HepG2 (cell line): ENCODE measurements around the gene COL13A1. TPM values are rescaled to one million over a fixed set of nuclear protein-coding genes. Genes with fewer than 3 reads are reported as not detected.
A peak's percentile ranks its signal among the peaks of the same experiment; 100 is the strongest.

Experiments used
- CREB1 ChIP-seq, 2 experiments: fragments of 450-650 bp in 1 of 2; IDR thresholded peaks; 2 replicates each; pipeline ENCODE4 v1.6.1; 2016 to 2017; ENCODE audit warnings: control low read depth in 1 of 2, mild to moderate bottlenecking in 1 of 2, missing compliant biosample characterization in 1 of 2, missing genetic modification characterization in 1 of 2
- ELF1 ChIP-seq: sonication (generic); formaldehyde crosslinking; IDR thresholded peaks from 2 replicates; pipeline ENCODE4 v1.4.0; 2020; ENCODE audit warnings: missing genetic modification reagents
- ELF3 ChIP-seq: IDR thresholded peaks from 2 replicates; pipeline ENCODE4 v1.6.1; 2016; ENCODE audit warnings: missing genetic modification reagents, missing compliant biosample characterization
- FOXK2 ChIP-seq: fragments of 450-650 bp; IDR thresholded peaks from 2 replicates; pipeline ENCODE4 v1.6.1; 2016
- HIVEP1 ChIP-seq: sonication (generic); formaldehyde crosslinking; IDR thresholded peaks from 2 replicates; pipeline ENCODE4 v1.4.0; 2020; ENCODE audit warnings: mild to moderate bottlenecking, missing genetic modification reagents
- KLF16 ChIP-seq, 2 experiments: sonication (generic) in 1 of 2; formaldehyde crosslinking in 1 of 2; IDR thresholded peaks; 2 replicates each; pipeline versions ENCODE4 v1.6.1 to v1.8.0; 2016 to 2023; ENCODE audit warnings: missing genetic modification reagents in 2 of 2, missing compliant biosample characterization in 1 of 2
- MTERF4 ChIP-seq: sonication (generic); formaldehyde crosslinking; IDR thresholded peaks from 2 replicates; pipeline ENCODE4 v1.8.0; 2023; ENCODE audit warnings: mild to moderate bottlenecking, missing genetic modification reagents
- NFYB ChIP-seq: sonication (generic); formaldehyde crosslinking; IDR thresholded peaks from 2 replicates; pipeline ENCODE4 v1.4.0; 2020; ENCODE audit warnings: missing genetic modification reagents
- PRDM10 ChIP-seq: sonication (generic); formaldehyde crosslinking; IDR thresholded peaks from 2 replicates; pipeline ENCODE4 v1.4.0; 2020; ENCODE audit warnings: low read depth, missing genetic modification reagents
- SRSF4 ChIP-seq: fragments of 200-400 bp; formaldehyde crosslinking; IDR thresholded peaks from one replicate; pipeline ENCODE4 v1.6.1; 2018; ENCODE audit warnings: mild to moderate bottlenecking, low read depth, low read length, moderate library complexity; ENCODE audit not compliant: poor library complexity, severe bottlenecking
- THAP9 ChIP-seq: sonication (generic); formaldehyde crosslinking; IDR thresholded peaks from 2 replicates; pipeline ENCODE4; 2020; ENCODE audit warnings: missing genetic modification reagents, mild to moderate bottlenecking, borderline replicate concordance
- ZFP36L1 ChIP-seq: sonication (generic); formaldehyde crosslinking; IDR thresholded peaks from 2 replicates; pipeline ENCODE4 v1.8.0; 2022; ENCODE audit warnings: mild to moderate bottlenecking, missing genetic modification reagents, moderate library complexity
- ZNF143 ChIP-seq: sonication (generic); formaldehyde crosslinking; IDR thresholded peaks from 2 replicates; pipeline ENCODE4 v1.4.0; 2020; ENCODE audit warnings: missing genetic modification reagents
- ZNF775 ChIP-seq: sonication (generic); formaldehyde crosslinking; IDR thresholded peaks from 2 replicates; pipeline ENCODE4 v1.4.0; 2020; ENCODE audit warnings: missing genetic modification reagents, mild to moderate bottlenecking, moderate library complexity, borderline replicate concordance
- ZNF839 ChIP-seq: sonication (generic); formaldehyde crosslinking; IDR thresholded peaks from 2 replicates; pipeline ENCODE4 v1.4.0; 2020; ENCODE audit warnings: missing genetic modification reagents, mild to moderate bottlenecking, borderline replicate concordance
- ZNF850 ChIP-seq: sonication (generic); formaldehyde crosslinking; conservative IDR thresholded peaks from 2 replicates; pipeline ENCODE4 v1.9.0; 2021; ENCODE audit warnings: mild to moderate bottlenecking, missing genetic modification reagents
- polyA plus RNA-seq, 8 experiments: library from polyadenylated mRNA; depleted of rRNA in 3 of 8; stranded (reverse) in 7 of 8; unstranded in 1 of 8; fragments of >200 nt; fragmentation: Illumina TruSeq in 4 of 8; extraction: Trizol in 4 of 8; gene quantifications; 2 replicates each; pipeline versions ENCODE4 v1.2.1 to v1.2.3, GENCODE V29; 2011 to 2016; ENCODE audit warnings: low read depth in 4 of 8, missing spikeins in 1 of 8, mixed read lengths in 1 of 8; ENCODE audit not compliant: insufficient read depth in 1 of 8
- total RNA-seq, 5 experiments: library from RNA; depleted of rRNA; stranded (reverse); fragments of >200 nt; fragmentation: Illumina TruSeq; extraction: Trizol; gene quantifications; 2 replicates each; pipeline ENCODE4 v1.2.3, GENCODE V29; 2016; ENCODE audit warnings: low read depth in 1 of 5
- TF ChIP-seq, protein P1 (sequence below): sonication (generic); formaldehyde crosslinking; IDR thresholded peaks from 2 replicates; pipeline ENCODE4 v1.4.0; 2020; ENCODE audit warnings: missing genetic modification reagents, borderline replicate concordance
- TF ChIP-seq, protein P2 (sequence below), 2 experiments: sonication (generic) in 1 of 2; formaldehyde crosslinking in 1 of 2; IDR thresholded peaks; 2 replicates each; pipeline versions ENCODE4 v1.5.1 to v1.6.1; 2011 to 2020; ENCODE audit warnings: borderline replicate concordance in 1 of 2, low read depth in 1 of 2, low read length in 1 of 2, mild to moderate bottlenecking in 1 of 2, missing genetic modification reagents in 1 of 2, moderate library complexity in 1 of 2

COL13A1 gene
- total and polyA plus RNA-seq, 2 of the 13 experiments (the other 11 are each of a cell fraction or from before 2014, with no cell fraction given) = 0.07 TPM; not detected in 1

GRCh38 chr10:69994262-69994661 lies 192.6 kb downstream of the COL13A1 start (continued):
- TF ChIP-seq MTERF4 (CRISPR knock-in tag) (no peak), ZFP36L1 (CRISPR knock-in tag) (no peak), ZNF143 (CRISPR knock-in tag) (peak; percentile 89), FOXK2 (no peak), ZNF839 (no peak), ZNF850 (CRISPR knock-in tag) (no peak), CREB1 (IDR thresholded peaks at IDR 0.05) (no peak), CREB1 (CRISPR knock-in tag; IDR thresholded peaks at IDR 0.05) (no peak), ZNF775 (CRISPR knock-in tag) (no peak), NFYB (peak; percentile 71), ELF1 (CRISPR knock-in tag) (0 out of 2 replicates have a peak, but pooled peaks have one; percentile 40), PRDM10 (CRISPR knock-in tag) (no peak), KLF16 (CRISPR knock-in tag; IDR thresholded peaks at IDR 0.05) (no peak), SRSF4 (no peak), THAP9 (no peak), HIVEP1 (CRISPR knock-in tag) (no peak), ELF3 (CRISPR knock-in tag) (peak; percentile 35; the same call in 1 of the 2 replicates)
- TF ChIP-seq, protein P1, sequence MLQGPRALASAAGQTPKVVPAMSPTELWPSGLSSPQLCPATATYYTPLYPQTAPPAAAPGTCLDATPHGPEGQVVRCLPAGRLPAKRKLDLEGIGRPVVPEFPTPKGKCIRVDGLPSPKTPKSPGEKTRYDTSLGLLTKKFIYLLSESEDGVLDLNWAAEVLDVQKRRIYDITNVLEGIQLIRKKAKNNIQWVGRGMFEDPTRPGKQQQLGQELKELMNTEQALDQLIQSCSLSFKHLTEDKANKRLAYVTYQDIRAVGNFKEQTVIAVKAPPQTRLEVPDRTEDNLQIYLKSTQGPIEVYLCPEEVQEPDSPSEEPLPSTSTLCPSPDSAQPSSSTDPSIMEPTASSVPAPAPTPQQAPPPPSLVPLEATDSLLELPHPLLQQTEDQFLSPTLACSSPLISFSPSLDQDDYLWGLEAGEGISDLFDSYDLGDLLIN = no peak
- TF ChIP-seq, protein P2, sequence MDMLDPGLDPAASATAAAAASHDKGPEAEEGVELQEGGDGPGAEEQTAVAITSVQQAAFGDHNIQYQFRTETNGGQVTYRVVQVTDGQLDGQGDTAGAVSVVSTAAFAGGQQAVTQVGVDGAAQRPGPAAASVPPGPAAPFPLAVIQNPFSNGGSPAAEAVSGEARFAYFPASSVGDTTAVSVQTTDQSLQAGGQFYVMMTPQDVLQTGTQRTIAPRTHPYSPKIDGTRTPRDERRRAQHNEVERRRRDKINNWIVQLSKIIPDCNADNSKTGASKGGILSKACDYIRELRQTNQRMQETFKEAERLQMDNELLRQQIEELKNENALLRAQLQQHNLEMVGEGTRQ (IDR thresholded peaks at IDR 0.05; ENCODE audit: low read depth, low read length) = peak; percentile 59
- TF ChIP-seq, protein P2 (CRISPR knock-in tag; IDR thresholded peaks at IDR 0.05; ENCODE audit: borderline replicate concordance) = peak; percentile 74; the same call in 1 of the 2 replicates
